H4 (cell line): ENCODE results near the gene IFITM2. TPM values are rescaled to one million over a fixed set of nuclear protein-coding genes. Genes with fewer than 3 reads are reported as not detected.
A peak's percentile ranks its signal among the peaks of the same experiment; 100 is the strongest.

ENCODE experiments used
- DNase-seq: peaks from one replicate; pipeline ENCODE4 v3.0.0-alpha.2; 2015; ENCODE audit warnings: low spot score
- total RNA-seq: library from RNA; depleted of rRNA; stranded (reverse); fragments of >200 nt; shearing (Covaris generic); gene quantifications from 2 replicates; pipeline ENCODE4 v1.2.3, GENCODE V29; 2014; rRNA removed

The IFITM2 gene
- total RNA-seq, result 21.9 and 30.7 TPM in 2 replicates

GRCh38 chr11:307766-308708 is at the start of gene IFITM2:
TSS of gene IFITM2 (plus strand) at chr11:307816. CDS start at chr11:308193, 377 bp downstream.
- DNase-seq, result peak; percentile 86

GRCh38 chr11:259413-259812 is 48.2 kb upstream of the IFITM2 start:
- no peak for DNase-seq

- DNase-seq, result no peak
Measured at GRCh38 chr11:261624-262023, 46.0 kb upstream of the IFITM2 start.

- no peak for DNase-seq
Measured at GRCh38 chr11:266676-267439, 40.8 kb upstream of the IFITM2 start.

- no peak for DNase-seq
Measured at GRCh38 chr11:267491-267994, 40.1 kb upstream of the IFITM2 start.

- DNase-seq, result peak; percentile 99
Measured at GRCh38 chr11:268716-269145, 38.9 kb upstream of the IFITM2 start.

- peak; percentile 57 for DNase-seq
Measured at GRCh38 chr11:269146-269890, 38.3 kb upstream of the IFITM2 start.

- DNase-seq, result no peak
Measured at GRCh38 chr11:270451-271318, 36.9 kb upstream of the IFITM2 start.

- DNase-seq, result no peak
Measured at GRCh38 chr11:271319-271715, 36.3 kb upstream of the IFITM2 start.

- DNase-seq, result no peak
Measured at GRCh38 chr11:272195-272930, 35.3 kb upstream of the IFITM2 start.

GRCh38 chr11:272931-273198 is 34.8 kb upstream of the IFITM2 start:
- no peak for DNase-seq

GRCh38 chr11:276219-276618 is 31.4 kb upstream of the IFITM2 start:
- no peak for DNase-seq

- DNase-seq, result no peak
Measured at GRCh38 chr11:278001-278951, 29.3 kb upstream of the IFITM2 start, which contains the start of gene NLRP6. TSS of gene NLRP6 (plus strand) at chr11:278407. CDS start at chr11:278570, 163 bp downstream.

- DNase-seq, result no peak
Measured at GRCh38 chr11:279040-279965, 28.3 kb upstream of the IFITM2 start.

GRCh38 chr11:279966-280705 is 27.5 kb upstream of the IFITM2 start:
- DNase-seq, result no peak

- no peak for DNase-seq
Measured at GRCh38 chr11:280706-281485, 26.7 kb upstream of the IFITM2 start.
